Gastroesophageal sphincter (tissue), 3 donors: ENCODE data around the gene NDUFA1.

Source experiments
- CTCF ChIP-seq, 4 experiments: fragments of 200-600 bp in 2 of 4; fragments of 450-650 bp in 2 of 4; sonication (generic) in 1 of 4; IDR thresholded peaks; one replicate each; pipeline ENCODE4 v1.5.1; 2017 to 2019; ENCODE audit warnings: antibody characterized with exemption in 4 of 4, mild to moderate bottlenecking in 2 of 4, moderate library complexity in 2 of 4
- EP300 ChIP-seq: sonication (generic); formaldehyde crosslinking; IDR thresholded peaks from one replicate; pipeline ENCODE4 v1.6.1; 2017; ENCODE audit warnings: antibody characterized with exemption, mild to moderate bottlenecking
- POLR2A ChIP-seq, 2 donors: fragments of 450-650 bp; IDR thresholded peaks; one replicate each; pipeline ENCODE4 v1.6.1; 2017; ENCODE audit warnings: antibody characterized with exemption in 2 of 2, mild to moderate bottlenecking in 2 of 2, moderate library complexity in 1 of 2
- POLR2AphosphoS5 ChIP-seq: sonication (generic); formaldehyde crosslinking; IDR thresholded peaks from one replicate; pipeline ENCODE4 v1.6.1; 2017; ENCODE audit warnings: antibody characterized with exemption

DNA sequence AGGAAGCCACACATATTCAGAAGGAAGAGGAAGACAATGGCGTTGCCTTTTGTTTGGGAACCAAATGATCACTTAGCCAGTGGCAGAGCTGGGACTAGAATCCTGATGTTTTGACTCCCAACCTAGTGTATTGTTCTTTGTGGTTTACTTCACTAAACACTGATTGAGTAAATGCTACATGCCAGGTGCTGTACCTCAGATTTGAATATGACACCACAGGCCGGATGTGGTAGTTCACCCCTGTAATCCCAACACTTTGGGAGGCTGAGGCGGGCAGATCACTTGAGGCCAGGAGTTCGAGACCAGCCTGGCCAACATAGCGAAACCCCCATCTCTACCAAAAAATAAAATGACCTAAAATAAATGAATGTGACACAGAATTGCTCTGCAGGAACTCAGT, 8.4 kb downstream of the NDUFA1 start:
- TF ChIP-seq POLR2AphosphoS5 (no peak), CTCF (IDR thresholded peaks at IDR 0.05) (no peak), POLR2A (IDR thresholded peaks at IDR 0.05) (no peak), EP300 (no peak)
